Measurements from ENCODE around the gene UQCRC2.
A peak's percentile ranks its signal among the peaks of the same experiment; 100 is the strongest.

Gene UQCRC2

DNA sequence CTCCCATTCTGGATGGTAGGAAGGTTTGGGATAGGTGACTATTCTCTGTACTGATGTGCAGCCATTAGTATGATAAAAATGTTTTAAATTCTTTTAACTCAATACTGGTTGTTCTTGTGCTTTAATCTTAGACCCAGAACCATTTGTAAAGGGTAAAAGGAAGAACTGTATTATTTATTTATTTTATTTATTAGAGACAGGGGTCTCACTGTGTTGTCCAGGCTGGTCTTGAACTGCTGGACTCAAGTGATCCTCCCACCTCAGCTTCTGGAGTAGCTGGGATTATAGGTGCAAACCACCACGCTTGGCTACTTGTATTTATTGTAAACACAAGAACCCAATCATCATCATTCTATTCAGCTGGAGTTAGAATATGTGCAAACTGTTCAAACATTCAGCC is 52.6 kb downstream of the UQCRC2 start:
- H3K9me3 Mint-ChIP-seq, result no peaks in the 10 kb centered on the region
- H3K4me3 Mint-ChIP-seq, result peak overlapping the region; percentile 85 to 91 (median 90)
- H3K36me3 Mint-ChIP-seq (ENCODE audit: low read depth), result no peaks in the 10 kb centered on the region
- H3K27ac Mint-ChIP-seq, result no peak overlapping the region
- H3K27me3 Mint-ChIP-seq (ENCODE audit: low read depth), result peaks cover 15% of the 10 kb centered on the region
- peaks cover 49% of the 10 kb centered on the region for H3K4me1 Mint-ChIP-seq
- no peak for TF ChIP-seq CTCF (IDR thresholded peaks at IDR 0.05; ENCODE audit: unreplicated experiment in 3 of 3)

DNA sequence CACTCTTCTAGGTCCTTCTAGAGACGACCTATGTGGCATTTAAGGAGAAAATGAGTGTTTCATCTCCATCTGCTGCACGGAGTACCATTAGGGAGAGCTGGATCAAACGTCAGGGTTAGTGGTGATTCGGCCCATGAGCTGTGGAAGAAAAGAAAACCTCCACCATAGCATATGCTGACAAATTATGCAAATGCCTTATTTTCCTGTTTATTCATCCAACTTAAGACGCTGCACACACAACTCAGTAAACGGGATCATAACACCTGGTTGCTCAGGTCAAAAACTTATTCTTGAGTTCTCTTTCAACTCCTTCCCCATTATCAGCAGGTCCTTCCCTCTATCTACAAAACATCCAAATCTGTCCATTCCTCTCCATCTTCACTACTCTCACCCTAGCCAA is 53.5 kb downstream of the UQCRC2 start:
- Mint-ChIP-seq H3K4me1 (peaks cover 42% of the 10 kb centered on the region), H3K9me3 (no peaks in the 10 kb centered on the region), H3K27ac (peak overlapping the region in 1 of 3 experiments; percentile 69), H3K27me3 (ENCODE audit: low read depth) (peaks cover 15% of the 10 kb centered on the region), H3K4me3 (peak overlapping the region; percentile 85 to 91 (median 90)), H3K36me3 (ENCODE audit: low read depth) (no peaks in the 10 kb centered on the region)
- TF ChIP-seq CTCF (IDR thresholded peaks at IDR 0.05; ENCODE audit: unreplicated experiment in 3 of 3), result no peak

DNA sequence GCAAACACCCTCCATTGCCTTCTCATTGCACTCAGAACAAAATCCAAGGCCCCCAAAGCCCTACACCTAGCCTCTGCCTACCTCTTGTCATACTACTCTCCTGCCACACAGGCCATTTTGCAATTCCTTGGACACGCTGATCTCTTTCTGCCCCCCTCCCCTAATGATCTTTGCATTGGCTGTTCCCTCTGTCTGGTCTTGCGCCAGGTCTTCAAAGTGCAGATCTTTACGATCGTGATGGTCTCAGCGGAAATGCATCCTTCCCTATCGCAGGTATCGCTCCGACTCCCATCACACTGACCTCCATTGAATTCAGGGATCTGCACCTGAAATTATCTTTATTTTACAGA is 54.0 kb downstream of the UQCRC2 start:
- Mint-ChIP-seq H3K4me3 (peak overlapping the region; percentile 85 to 91 (median 90)), H3K4me1 (peaks cover 42% of the 10 kb centered on the region), H3K27me3 (ENCODE audit: low read depth) (peaks cover 15% of the 10 kb centered on the region), H3K36me3 (ENCODE audit: low read depth) (no peaks in the 10 kb centered on the region), H3K27ac (peak overlapping the region; percentile 0 to 69 (median 42)), H3K9me3 (no peaks in the 10 kb centered on the region)
- no peak for TF ChIP-seq CTCF (IDR thresholded peaks at IDR 0.05; ENCODE audit: unreplicated experiment in 3 of 3)

GRCh38 chr16:22007509-22008214 is 54.5 kb downstream of the UQCRC2 start, which contains the start of gene MOSMO:
MOSMO (plus strand) TSS chr16:22008111; CDS start chr16:22008302, 191 bp downstream.
- Mint-ChIP-seq H3K4me3 (peak within 1 kb of the TSS; percentile 90 to 95 (median 94)), H3K27me3 (ENCODE audit: low read depth) (peaks cover 15% of the 10 kb centered on the region), H3K27ac (peak within 1 kb of the TSS; percentile 42 to 69 (median 55)), H3K9me3 (no peaks in the 10 kb centered on the region), H3K4me1 (peaks cover 42% of the 10 kb centered on the region), H3K36me3 (ENCODE audit: low read depth) (no peaks in the 10 kb centered on the region)
- peak in 1 of 3 experiments; percentile 11 for TF ChIP-seq CTCF (IDR thresholded peaks at IDR 0.05; ENCODE audit: unreplicated experiment in 3 of 3)

DNA sequence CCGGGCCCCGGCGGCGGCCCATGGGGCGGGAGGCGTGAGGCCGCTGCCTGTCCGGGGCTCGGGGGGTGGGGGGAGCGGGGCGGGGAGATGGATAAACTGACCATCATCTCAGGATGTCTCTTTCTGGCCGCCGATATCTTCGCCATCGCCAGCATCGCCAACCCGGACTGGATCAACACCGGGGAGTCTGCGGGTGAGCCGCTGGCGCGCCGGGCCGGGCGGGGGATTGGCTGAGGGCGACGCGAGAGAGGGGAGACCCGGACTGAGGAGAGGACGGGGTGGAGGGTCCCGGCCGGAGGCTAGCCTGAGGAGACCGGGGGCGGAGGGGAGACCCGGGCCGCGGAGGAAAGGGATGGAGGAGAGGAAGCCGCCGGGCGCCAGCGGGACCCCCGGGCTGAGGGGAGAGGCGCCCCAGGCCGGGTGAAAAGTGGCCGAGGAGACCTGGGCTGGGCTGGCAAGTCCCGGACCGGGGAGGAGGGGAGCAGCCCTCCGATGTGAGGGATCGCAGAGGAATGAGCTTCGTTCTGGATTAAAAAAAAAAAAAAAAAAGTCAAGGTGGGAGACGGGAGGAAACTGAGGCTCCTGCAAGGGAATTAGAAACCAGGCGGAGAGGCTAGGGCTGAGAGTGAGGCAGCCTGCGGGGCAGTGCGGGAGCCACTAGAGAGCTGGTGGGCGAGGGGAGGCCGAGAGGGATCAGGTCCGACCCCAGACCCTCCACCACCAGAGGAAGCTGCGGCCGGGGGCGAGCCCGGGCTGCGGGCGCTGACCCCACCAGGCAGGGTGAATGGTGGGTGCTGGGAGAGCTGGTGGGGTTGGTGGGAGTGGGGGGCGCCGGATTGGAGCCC is 55.3 kb downstream of the UQCRC2 start:
- Mint-ChIP-seq H3K27ac (peak overlapping the region in 2 of 3 experiments; percentile 55), H3K36me3 (ENCODE audit: low read depth) (no peaks in the 10 kb centered on the region), H3K4me1 (peaks cover 42% of the 10 kb centered on the region), H3K9me3 (no peaks in the 10 kb centered on the region), H3K27me3 (ENCODE audit: low read depth) (peaks cover 15% of the 10 kb centered on the region), H3K4me3 (peak overlapping the region; percentile 87 to 95 (median 94))
- no peak for TF ChIP-seq CTCF (IDR thresholded peaks at IDR 0.05; ENCODE audit: unreplicated experiment in 3 of 3)

All from nephron (organoid).